Measurements from ENCODE around the gene MBNL3.

MBNL3 gene
- total RNA-seq: 17.8 to 95.6 (median 62.8) reads per million in 17 experiments

- peak; percentile 57 to 85 (median 75) for DNase-seq
Measured at GRCh38 chrX:132488819-132489577, at the start of gene MBNL3. MBNL3 (minus strand) TSS chrX:132489038; CDS start chrX:132439611, 49,427 bp downstream.

GRCh38 chrX:132533409-132533808, 44.6 kb upstream of the MBNL3 start:
- no peak for DNase-seq

- DNase-seq: no peak
Measured at GRCh38 chrX:132532913-132533312, 44.1 kb upstream of the MBNL3 start.

- no peak for DNase-seq
Measured at GRCh38 chrX:132532097-132532496, 43.3 kb upstream of the MBNL3 start.

GRCh38 chrX:132520792-132521191, 32.0 kb upstream of the MBNL3 start:
- DNase-seq: no peak

- DNase-seq: no peak
Measured at GRCh38 chrX:132520213-132520612, 31.4 kb upstream of the MBNL3 start.

GRCh38 chrX:132518401-132518800, 29.6 kb upstream of the MBNL3 start:
- DNase-seq: no peak

GRCh38 chrX:132508834-132509233, 20.0 kb upstream of the MBNL3 start:
- DNase-seq: no peak

GRCh38 chrX:132505116-132505515, 16.3 kb upstream of the MBNL3 start:
- no peak for DNase-seq

- no peak for DNase-seq
Measured at GRCh38 chrX:132504417-132504816, 15.6 kb upstream of the MBNL3 start.

- DNase-seq: no peak
Measured at GRCh38 chrX:132501606-132502005, 12.8 kb upstream of the MBNL3 start.

GRCh38 chrX:132497432-132497831, 8.6 kb upstream of the MBNL3 start:
- no peak for DNase-seq

- DNase-seq: no peak
Measured at GRCh38 chrX:132493095-132493494, 4.3 kb upstream of the MBNL3 start.

GRCh38 chrX:132491191-132491590, 2.4 kb upstream of the MBNL3 start:
- peak; percentile 58 to 86 (median 72) for DNase-seq

GRCh38 chrX:132489578-132490419, 961 bp upstream of the MBNL3 start:
- DNase-seq: peak; percentile 10 to 51 (median 48)

GRCh38 chrX:132488180-132488705, 595 bp downstream of the MBNL3 start:
- DNase-seq: peak; percentile 57 to 82 (median 74)

GRCh38 chrX:132486599-132487178, 2.1 kb downstream of the MBNL3 start:
- DNase-seq: no peak

GRCh38 chrX:132483951-132484350, 4.9 kb downstream of the MBNL3 start:
- DNase-seq: no peak

GRCh38 chrX:132483488-132483887, 5.3 kb downstream of the MBNL3 start:
- DNase-seq: no peak

- no peak for DNase-seq
Measured at GRCh38 chrX:132482632-132483031, 6.2 kb downstream of the MBNL3 start.

- no peak for DNase-seq
Measured at GRCh38 chrX:132481449-132481848, 7.4 kb downstream of the MBNL3 start.

GRCh38 chrX:132480581-132481203, 8.1 kb downstream of the MBNL3 start:
- peak; percentile 44 to 66 (median 60) for DNase-seq
